ENCODE results near the gene NAPA.

Gene NAPA

GRCh38 chr19:47521473-47522180, 6.8 kb upstream of the NAPA start:
- DNase-seq = no peak

GRCh38 chr19:47520839-47521238, 6.0 kb upstream of the NAPA start:
- no peak for DNase-seq

GRCh38 chr19:47520343-47520806, 5.5 kb upstream of the NAPA start:
- no peak for DNase-seq

GRCh38 chr19:47518854-47519253, 4.0 kb upstream of the NAPA start:
- DNase-seq = no peak

GRCh38 chr19:47518139-47518538, 3.3 kb upstream of the NAPA start:
- peak; percentile 49 for DNase-seq

- DNase-seq = no peak
These were observed 553 bp downstream of the NAPA start for GRCh38 chr19:47514151-47514868.

- no peak for DNase-seq
These were observed 1.9 kb downstream of the NAPA start for GRCh38 chr19:47512948-47513319.

- DNase-seq = no peak
These were observed 2.5 kb downstream of the NAPA start for GRCh38 chr19:47512183-47512947.

- DNase-seq = no peak
These were observed 3.2 kb downstream of the NAPA start for GRCh38 chr19:47511681-47512080.

- DNase-seq = no peak
These were observed 3.7 kb downstream of the NAPA start for GRCh38 chr19:47511128-47511517.

GRCh38 chr19:47510516-47511127, 4.2 kb downstream of the NAPA start:
- DNase-seq = no peak

GRCh38 chr19:47509973-47510372, 4.9 kb downstream of the NAPA start:
- DNase-seq = no peak

GRCh38 chr19:47509170-47509847, 5.6 kb downstream of the NAPA start:
- no peak for DNase-seq

- no peak for DNase-seq
These were observed 6.1 kb downstream of the NAPA start for GRCh38 chr19:47508721-47509120.

- DNase-seq = no peak
These were observed 6.8 kb downstream of the NAPA start for GRCh38 chr19:47507924-47508553.

- DNase-seq = no peak
These were observed 7.9 kb downstream of the NAPA start for GRCh38 chr19:47507012-47507411.

- DNase-seq = no peak
These were observed 8.4 kb downstream of the NAPA start for GRCh38 chr19:47506459-47506858.

GRCh38 chr19:47505506-47505905, 9.4 kb downstream of the NAPA start:
- DNase-seq = no peak

- DNase-seq = no peak
These were observed 11.1 kb downstream of the NAPA start for GRCh38 chr19:47503826-47504150.

- no peak for DNase-seq
These were observed 11.6 kb downstream of the NAPA start for GRCh38 chr19:47503130-47503825.

Data from stimulated activated CD4-positive, alpha-beta T cell treated with anti-CD3 and anti-CD28 coated beads, Interleukin-1b, Interleukin-23, amount 100 ng/mL, for 48 hours (primary cell).